Peyer's patch (tissue), 4 donors: ENCODE measurements around the gene SLC22A3. TPM values are rescaled to one million over a fixed set of nuclear protein-coding genes. Genes with fewer than 3 reads are reported as not detected.

ENCODE experiments used
- DNase-seq, 3 donors: peaks; one replicate each; pipeline ENCODE4 v3.0.0-alpha.2; 2017 to 2019
- H3K27ac ChIP-seq, 4 donors: fragments of 200-600 bp; sonication (generic); one replicate each; pipeline ENCODE4 v1.5.1; 2016 to 2019
- H3K27me3 ChIP-seq, 2 donors: fragments of 200-600 bp; sonication (generic); one replicate each; pipeline ENCODE4 v1.5.1; 2019
- H3K36me3 ChIP-seq, 3 donors: fragments of 200-600 bp; sonication (generic); one replicate each; pipeline ENCODE4 v1.5.1; 2016 to 2019
- H3K4me1 ChIP-seq, 4 donors: fragments of 200-600 bp; sonication (generic); one replicate each; pipeline ENCODE4 v1.5.1; 2016 to 2019
- H3K4me3 ChIP-seq, 4 donors: fragments of 200-600 bp; sonication (generic); 1 replicate in 3 of 4; 2 replicates in 1 of 4; pipeline ENCODE4 v1.5.1; 2016 to 2019; ENCODE audit warnings: mild to moderate bottlenecking in 1 of 4
- H3K9me3 ChIP-seq, 4 donors: fragments of 200-600 bp; sonication (generic); one replicate each; pipeline ENCODE4 v1.5.1; 2016 to 2019; ENCODE audit warnings: mild to moderate bottlenecking in 1 of 4
- POLR2A ChIP-seq, 2 donors: fragments of 450-650 bp; IDR thresholded peaks; one replicate each; pipeline ENCODE4 v1.5.1; 2017; ENCODE audit warnings: antibody characterized with exemption in 2 of 2, mild to moderate bottlenecking in 2 of 2, moderate library complexity in 2 of 2
- total RNA-seq, 4 donors: library from RNA; depleted of rRNA; stranded (reverse); fragments of >200 nt; gene quantifications; one replicate each; pipeline ENCODE4 v1.1.0, GENCODE V29; 2016
- TF ChIP-seq, protein P1 (sequence below), 6 experiments: fragments of 450-650 bp in 4 of 6; fragments of 200-600 bp in 2 of 6; sonication (generic) in 1 of 6; IDR thresholded peaks; one replicate each; pipeline ENCODE4 v1.5.1; 2017 to 2019; ENCODE audit warnings: antibody characterized with exemption in 6 of 6, mild to moderate bottlenecking in 3 of 6, moderate library complexity in 1 of 6

Gene SLC22A3
- total RNA-seq, 4 donors from 2014 or later = 2.5 to 10.6 (median 8.9) TPM

- TF ChIP-seq, protein P1, sequence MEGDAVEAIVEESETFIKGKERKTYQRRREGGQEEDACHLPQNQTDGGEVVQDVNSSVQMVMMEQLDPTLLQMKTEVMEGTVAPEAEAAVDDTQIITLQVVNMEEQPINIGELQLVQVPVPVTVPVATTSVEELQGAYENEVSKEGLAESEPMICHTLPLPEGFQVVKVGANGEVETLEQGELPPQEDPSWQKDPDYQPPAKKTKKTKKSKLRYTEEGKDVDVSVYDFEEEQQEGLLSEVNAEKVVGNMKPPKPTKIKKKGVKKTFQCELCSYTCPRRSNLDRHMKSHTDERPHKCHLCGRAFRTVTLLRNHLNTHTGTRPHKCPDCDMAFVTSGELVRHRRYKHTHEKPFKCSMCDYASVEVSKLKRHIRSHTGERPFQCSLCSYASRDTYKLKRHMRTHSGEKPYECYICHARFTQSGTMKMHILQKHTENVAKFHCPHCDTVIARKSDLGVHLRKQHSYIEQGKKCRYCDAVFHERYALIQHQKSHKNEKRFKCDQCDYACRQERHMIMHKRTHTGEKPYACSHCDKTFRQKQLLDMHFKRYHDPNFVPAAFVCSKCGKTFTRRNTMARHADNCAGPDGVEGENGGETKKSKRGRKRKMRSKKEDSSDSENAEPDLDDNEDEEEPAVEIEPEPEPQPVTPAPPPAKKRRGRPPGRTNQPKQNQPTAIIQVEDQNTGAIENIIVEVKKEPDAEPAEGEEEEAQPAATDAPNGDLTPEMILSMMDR (IDR thresholded peaks at IDR 0.05) = no peak
- no peak for TF ChIP-seq POLR2A (IDR thresholded peaks at IDR 0.05)
- no peak for DNase-seq
- no peak overlapping the region for H3K27ac ChIP-seq
Observed at GRCh38 chr6:160398674-160399271, 50.6 kb downstream of the SLC22A3 start.

DNA sequence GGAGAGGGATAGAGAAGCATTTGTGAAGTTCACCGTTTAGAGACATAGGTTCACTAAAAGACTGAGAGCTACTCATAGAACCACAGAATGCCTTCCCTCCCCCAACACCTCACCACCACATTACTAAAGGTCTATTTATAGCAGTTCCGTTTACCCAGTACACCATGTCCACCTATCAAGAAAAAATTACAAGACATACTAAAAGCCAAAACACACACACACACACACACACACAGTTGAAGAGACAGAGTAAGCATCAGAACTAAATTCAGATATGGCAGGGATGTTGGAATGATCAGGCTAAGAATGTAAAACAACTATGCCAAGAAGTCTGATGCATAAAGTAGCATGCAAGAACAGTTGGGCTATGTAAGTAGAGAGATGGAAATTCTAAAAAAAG lies 52.3 kb downstream of the SLC22A3 start:
- Histone ChIP-seq H3K36me3 (no peaks in the 10 kb centered on the region), H3K9me3 (no peaks in the 10 kb centered on the region), H3K4me1 (no peaks in the 10 kb centered on the region), H3K27me3 (no peaks in the 10 kb centered on the region), H3K4me3 (no peak overlapping the region), H3K27ac (no peak overlapping the region)
- TF ChIP-seq, protein P1 (IDR thresholded peaks at IDR 0.05) = no peak
- no peak for TF ChIP-seq POLR2A (IDR thresholded peaks at IDR 0.05)
- no peak for DNase-seq

More at GRCh38 chr6:160398674-160399271, 50.6 kb downstream of the SLC22A3 start:
- no peaks in the 10 kb centered on the region for H3K9me3 ChIP-seq
- no peak overlapping the region for H3K4me3 ChIP-seq
- H3K27me3 ChIP-seq = no peaks in the 10 kb centered on the region
- H3K36me3 ChIP-seq = no peaks in the 10 kb centered on the region
- H3K4me1 ChIP-seq = no peaks in the 10 kb centered on the region

DNA sequence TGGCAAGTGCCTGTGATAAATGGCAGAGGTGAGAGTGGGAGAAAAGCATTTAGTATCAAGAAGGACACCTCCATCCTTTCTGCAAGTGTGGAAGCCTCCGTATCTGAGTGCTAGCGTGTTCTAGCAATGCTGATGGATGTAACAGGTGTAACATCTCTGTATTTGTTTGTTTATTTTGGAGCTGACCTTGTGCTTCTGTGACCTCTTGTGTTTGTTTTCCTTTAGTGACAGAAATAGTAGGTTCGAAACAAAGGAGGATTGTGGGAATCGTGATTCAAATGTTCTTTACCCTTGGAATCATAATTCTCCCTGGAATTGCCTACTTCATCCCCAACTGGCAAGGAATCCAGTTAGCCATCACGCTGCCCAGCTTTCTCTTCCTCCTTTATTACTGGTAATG lies 60.4 kb downstream of the SLC22A3 start:
- H3K4me1 ChIP-seq = no peaks in the 10 kb centered on the region
- no peak overlapping the region for H3K4me3 ChIP-seq
- H3K27ac ChIP-seq = no peak overlapping the region
- no peaks in the 10 kb centered on the region for H3K9me3 ChIP-seq
- no peak for DNase-seq
- no peaks in the 10 kb centered on the region for H3K27me3 ChIP-seq
- no peaks in the 10 kb centered on the region for H3K36me3 ChIP-seq
- no peak for TF ChIP-seq POLR2A (IDR thresholded peaks at IDR 0.05)
- TF ChIP-seq, protein P1 (IDR thresholded peaks at IDR 0.05) = no peak

DNA sequence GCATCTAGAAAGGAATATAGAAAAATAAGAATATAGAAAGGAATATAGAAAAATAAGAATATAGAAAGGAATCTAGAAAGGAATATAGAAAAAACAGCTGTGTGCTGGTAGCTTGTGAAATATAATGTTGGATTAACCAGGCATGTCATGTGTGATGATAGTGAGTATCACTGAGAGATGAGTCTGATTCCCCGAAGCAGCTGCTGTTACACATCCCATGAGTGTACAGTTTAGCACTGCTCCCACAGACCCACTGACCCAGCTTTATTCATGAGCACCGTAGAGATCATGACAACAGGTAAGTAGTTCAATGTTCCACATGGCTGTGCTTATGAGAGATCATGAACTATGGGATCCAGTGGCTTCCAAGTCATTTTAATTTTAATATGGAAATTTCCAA lies 64.8 kb downstream of the SLC22A3 start:
- no peak overlapping the region for H3K27ac ChIP-seq
- H3K4me1 ChIP-seq = peaks cover 0 to 4% (median 0%) of the 10 kb centered on the region in 4 donors
- no peaks in the 10 kb centered on the region for H3K27me3 ChIP-seq
- no peaks in the 10 kb centered on the region for H3K36me3 ChIP-seq
- DNase-seq = no peak
- no peak overlapping the region for H3K4me3 ChIP-seq
- TF ChIP-seq, protein P1 (IDR thresholded peaks at IDR 0.05) = no peak
- no peak for TF ChIP-seq POLR2A (IDR thresholded peaks at IDR 0.05)
- no peaks in the 10 kb centered on the region for H3K9me3 ChIP-seq

- no peaks in the 10 kb centered on the region for H3K27me3 ChIP-seq
- no peaks in the 10 kb centered on the region for H3K9me3 ChIP-seq
- H3K36me3 ChIP-seq = no peaks in the 10 kb centered on the region
- peaks cover 0 to 4% (median 0%) of the 10 kb centered on the region in 4 donors for H3K4me1 ChIP-seq
- no peak overlapping the region for H3K27ac ChIP-seq
- TF ChIP-seq POLR2A (IDR thresholded peaks at IDR 0.05) = no peak
- TF ChIP-seq, protein P1 (IDR thresholded peaks at IDR 0.05) = no peak
- H3K4me3 ChIP-seq = no peak overlapping the region
- DNase-seq = no peak
Observed at GRCh38 chr6:160417146-160417545, 69.0 kb downstream of the SLC22A3 start.
